OCI-LY7 (cell line): ENCODE data around the gene RSPH6A.

ENCODE experiments used
- EZH2phosphoT487 ChIP-seq: fragments of 200-600 bp; sonication (generic); IDR thresholded peaks from 2 replicates; pipeline ENCODE4 v1.6.1; 2018; ENCODE audit warnings: low read depth, borderline replicate concordance, mild to moderate bottlenecking, mixed run types, antibody characterized with exemption, low read length, moderate library complexity, mixed read lengths
- TF ChIP-seq, protein P1 (sequence below): fragments of 200-600 bp; sonication (generic); conservative IDR thresholded peaks from 2 replicates; pipeline ENCODE4 v1.5.1; 2014; ENCODE audit warnings: mild to moderate bottlenecking, antibody characterized with exemption, low read length, moderate library complexity, mixed read lengths

- TF ChIP-seq, protein P1, sequence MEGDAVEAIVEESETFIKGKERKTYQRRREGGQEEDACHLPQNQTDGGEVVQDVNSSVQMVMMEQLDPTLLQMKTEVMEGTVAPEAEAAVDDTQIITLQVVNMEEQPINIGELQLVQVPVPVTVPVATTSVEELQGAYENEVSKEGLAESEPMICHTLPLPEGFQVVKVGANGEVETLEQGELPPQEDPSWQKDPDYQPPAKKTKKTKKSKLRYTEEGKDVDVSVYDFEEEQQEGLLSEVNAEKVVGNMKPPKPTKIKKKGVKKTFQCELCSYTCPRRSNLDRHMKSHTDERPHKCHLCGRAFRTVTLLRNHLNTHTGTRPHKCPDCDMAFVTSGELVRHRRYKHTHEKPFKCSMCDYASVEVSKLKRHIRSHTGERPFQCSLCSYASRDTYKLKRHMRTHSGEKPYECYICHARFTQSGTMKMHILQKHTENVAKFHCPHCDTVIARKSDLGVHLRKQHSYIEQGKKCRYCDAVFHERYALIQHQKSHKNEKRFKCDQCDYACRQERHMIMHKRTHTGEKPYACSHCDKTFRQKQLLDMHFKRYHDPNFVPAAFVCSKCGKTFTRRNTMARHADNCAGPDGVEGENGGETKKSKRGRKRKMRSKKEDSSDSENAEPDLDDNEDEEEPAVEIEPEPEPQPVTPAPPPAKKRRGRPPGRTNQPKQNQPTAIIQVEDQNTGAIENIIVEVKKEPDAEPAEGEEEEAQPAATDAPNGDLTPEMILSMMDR: no peak
- no peak for TF ChIP-seq EZH2phosphoT487
Observed at GRCh38 chr19:45834970-45835369, 19.9 kb upstream of the RSPH6A start.
